Right renal cortex interstitium (tissue), 3 donors: ENCODE data around the gene KCNK2. TPM values are rescaled to one million over a fixed set of nuclear protein-coding genes. Genes with fewer than 3 reads are reported as not detected.

Experiments
- DNase-seq, 3 donors: peaks; one replicate each; pipeline ENCODE4 v3.0.0-alpha.2; 2013; ENCODE audit warnings: low read depth in 3 of 3, low spot score in 2 of 3
- polyA plus RNA-seq, 3 donors: library from polyadenylated mRNA; unstranded; fragments of 120-200 nt; gene quantifications; one replicate each; pipeline ENCODE4 v1.2.1, GENCODE V29; 2013; ENCODE audit not compliant: insufficient read length in 3 of 3

Gene KCNK2
- polyA plus RNA-seq, result 1 to 10 TPM; 1.9 to 2.5 (median 2.2) TPM

GRCh38 chr1:215082532-215083382, at the start of gene KCNK2:
TSS of gene KCNK2 (plus strand) at chr1:215082737. CDS start at chr1:215083386, 649 bp downstream.
- DNase-seq, result no peak

GRCh38 chr1:215032911-215033526, 49.5 kb upstream of the KCNK2 start:
- no peak for DNase-seq

GRCh38 chr1:215040190-215040589, 42.3 kb upstream of the KCNK2 start:
- DNase-seq, result no peak

GRCh38 chr1:215043401-215043800, 39.1 kb upstream of the KCNK2 start:
- no peak for DNase-seq

- no peak for DNase-seq
Measured at GRCh38 chr1:215044151-215044550, 38.4 kb upstream of the KCNK2 start.

- no peak for DNase-seq
Measured at GRCh38 chr1:215045698-215046308, 36.7 kb upstream of the KCNK2 start.

GRCh38 chr1:215052256-215053015, 30.1 kb upstream of the KCNK2 start:
- DNase-seq, result no peak

GRCh38 chr1:215054266-215054665, 28.3 kb upstream of the KCNK2 start:
- DNase-seq, result no peak

- DNase-seq, result no peak
Measured at GRCh38 chr1:215055281-215055935, 27.1 kb upstream of the KCNK2 start.

- DNase-seq, result no peak
Measured at GRCh38 chr1:215056584-215056983, 26.0 kb upstream of the KCNK2 start.

GRCh38 chr1:215059947-215060346, 22.6 kb upstream of the KCNK2 start:
- DNase-seq, result no peak

- DNase-seq, result no peak
Measured at GRCh38 chr1:215064327-215064726, 18.2 kb upstream of the KCNK2 start.

- DNase-seq, result no peak
Measured at GRCh38 chr1:215071078-215071477, 11.5 kb upstream of the KCNK2 start.

GRCh38 chr1:215076322-215076721, 6.2 kb upstream of the KCNK2 start:
- no peak for DNase-seq

GRCh38 chr1:215079456-215079855, 3.1 kb upstream of the KCNK2 start:
- DNase-seq, result no peak

GRCh38 chr1:215081661-215082531, 641 bp upstream of the KCNK2 start:
- no peak for DNase-seq

GRCh38 chr1:215083383-215083961, 935 bp downstream of the KCNK2 start:
- peak in 1 of 3 donors; percentile 35 for DNase-seq

- DNase-seq, result no peak
Measured at GRCh38 chr1:215084621-215085020, 2.1 kb downstream of the KCNK2 start.

- DNase-seq, result no peak
Measured at GRCh38 chr1:215087603-215088002, 5.1 kb downstream of the KCNK2 start.
